Endodermal cell (in vitro differentiated cells): ENCODE data around the gene FDXR. TPM values are rescaled to one million over a fixed set of nuclear protein-coding genes. Genes with fewer than 3 reads are reported as not detected.

ENCODE experiments used
- DNase-seq: peaks from one replicate; pipeline ENCODE4 v3.0.0-alpha.2; 2017
- H3K27ac ChIP-seq: 2 replicates; pipeline ENCODE4 v1.5.1; 2013; ENCODE audit warnings: mild to moderate bottlenecking, low read depth, low read length, moderate library complexity
- H3K27me3 ChIP-seq: 2 replicates; pipeline ENCODE4 v1.6.1; 2013; ENCODE audit warnings: mild to moderate bottlenecking, low read length, moderate library complexity; ENCODE audit not compliant: insufficient read depth, control insufficient read depth, poor library complexity, severe bottlenecking
- H3K36me3 ChIP-seq: 2 replicates; pipeline ENCODE4 v1.7.0; 2013; ENCODE audit warnings: mild to moderate bottlenecking, low read length, moderate library complexity; ENCODE audit not compliant: control insufficient read depth, insufficient read depth
- H3K4me1 ChIP-seq: one replicate; pipeline ENCODE4 v1.7.0; 2013; ENCODE audit warnings: low read length; ENCODE audit not compliant: control insufficient read depth, insufficient read depth
- H3K4me3 ChIP-seq: 2 replicates; pipeline ENCODE4 v1.5.1; 2013; ENCODE audit warnings: mild to moderate bottlenecking, low read length, moderate library complexity
- H3K9ac ChIP-seq: 2 replicates; pipeline ENCODE4 v1.6.1; 2013; ENCODE audit warnings: mild to moderate bottlenecking, low read length, moderate library complexity; ENCODE audit not compliant: poor library complexity, severe bottlenecking; ENCODE audit errors: extremely low read depth
- H3K9me3 ChIP-seq: 2 replicates; pipeline ENCODE4 v1.6.1; 2013; ENCODE audit warnings: mild to moderate bottlenecking, low read length, moderate library complexity; ENCODE audit not compliant: control insufficient read depth
- H3K27ac Mint-ChIP-seq: 2 replicates; pipeline ENCODE4 v1.8.0; 2020; ENCODE audit warnings: mixed read lengths
- H3K27me3 Mint-ChIP-seq: 2 replicates; pipeline ENCODE4 v1.8.0; 2021; ENCODE audit warnings: mild to moderate bottlenecking, mixed read lengths; ENCODE audit not compliant: insufficient read depth
- H3K36me3 Mint-ChIP-seq: 2 replicates; pipeline ENCODE4 v1.8.0; 2020; ENCODE audit warnings: low read depth, mixed read lengths
- H3K4me1 Mint-ChIP-seq: 2 replicates; pipeline ENCODE4 v1.8.0; 2020; ENCODE audit warnings: mixed read lengths
- H3K4me3 Mint-ChIP-seq: 2 replicates; pipeline ENCODE4 v1.8.0; 2020; ENCODE audit warnings: mild to moderate bottlenecking, moderate library complexity, mixed read lengths
- H3K9me3 Mint-ChIP-seq: 2 replicates; pipeline ENCODE4 v1.8.0; 2020; ENCODE audit warnings: mild to moderate bottlenecking, mixed read lengths
- WGBS, 2 experiments: methylation state at CpG; one replicate each; pipeline versions ENCODE4 v1.1.5 to v1.1.7; 2013; ENCODE audit warnings: missing lambda C conversion rate in 2 of 2, mixed read lengths in 1 of 2; ENCODE audit not compliant: insufficient coverage in 1 of 2, insufficient read length in 1 of 2; 5-methylcytosine and 5-hydroxymethylcytosine counted together
- total RNA-seq, 2 donors: library from RNA; stranded (reverse); fragmentation: NEBNext Ultra II Directional in 1 of 2; extraction: Animal tissue kit (Norgen Biotek cat#: 25700) in 1 of 2; gene quantifications; 2 replicates in 1 of 2; 3 replicates in 1 of 2; pipeline ENCODE4 v1.2.1, GENCODE V29; 2021
- TF ChIP-seq, protein P1 (sequence below): fragments of 200-600 bp; sonication (generic); conservative IDR thresholded peaks from 2 replicates; pipeline ENCODE4 v1.5.0; 2021; ENCODE audit warnings: antibody characterized with exemption, mild to moderate bottlenecking

FDXR gene
- total RNA-seq, 2 donors from 2014 or later = 17.3 to 19.4 TPM

- peak; percentile 95 for DNase-seq
- Mint-ChIP-seq H3K4me3 (no peak overlapping the region), H3K36me3 (no peaks in the 10 kb centered on the region), H3K4me1 (peaks cover 14% of the 10 kb centered on the region), H3K27me3 (peaks cover 57% of the 10 kb centered on the region), H3K27ac (no peak overlapping the region), H3K9me3 (no peaks in the 10 kb centered on the region)
- H3K27me3 ChIP-seq = peaks cover 51% of the 10 kb centered on the region
- H3K9ac ChIP-seq = no peak overlapping the region
- peaks cover 8% of the 10 kb centered on the region for H3K4me1 ChIP-seq
- no peaks in the 10 kb centered on the region for H3K9me3 ChIP-seq
- TF ChIP-seq, protein P1, sequence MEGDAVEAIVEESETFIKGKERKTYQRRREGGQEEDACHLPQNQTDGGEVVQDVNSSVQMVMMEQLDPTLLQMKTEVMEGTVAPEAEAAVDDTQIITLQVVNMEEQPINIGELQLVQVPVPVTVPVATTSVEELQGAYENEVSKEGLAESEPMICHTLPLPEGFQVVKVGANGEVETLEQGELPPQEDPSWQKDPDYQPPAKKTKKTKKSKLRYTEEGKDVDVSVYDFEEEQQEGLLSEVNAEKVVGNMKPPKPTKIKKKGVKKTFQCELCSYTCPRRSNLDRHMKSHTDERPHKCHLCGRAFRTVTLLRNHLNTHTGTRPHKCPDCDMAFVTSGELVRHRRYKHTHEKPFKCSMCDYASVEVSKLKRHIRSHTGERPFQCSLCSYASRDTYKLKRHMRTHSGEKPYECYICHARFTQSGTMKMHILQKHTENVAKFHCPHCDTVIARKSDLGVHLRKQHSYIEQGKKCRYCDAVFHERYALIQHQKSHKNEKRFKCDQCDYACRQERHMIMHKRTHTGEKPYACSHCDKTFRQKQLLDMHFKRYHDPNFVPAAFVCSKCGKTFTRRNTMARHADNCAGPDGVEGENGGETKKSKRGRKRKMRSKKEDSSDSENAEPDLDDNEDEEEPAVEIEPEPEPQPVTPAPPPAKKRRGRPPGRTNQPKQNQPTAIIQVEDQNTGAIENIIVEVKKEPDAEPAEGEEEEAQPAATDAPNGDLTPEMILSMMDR = peak; percentile 80
- no peak overlapping the region for H3K27ac ChIP-seq
- no peaks in the 10 kb centered on the region for H3K36me3 ChIP-seq
- 8 to 15% methylated on average over 10 to 88 of the region's 88 CpGs for WGBS, 2 experiments
- no peak overlapping the region for H3K4me3 ChIP-seq
These were observed 30.0 kb downstream of the FDXR start for GRCh38 chr17:74842599-74843351.

GRCh38 chr17:74842146-74842598 lies 30.6 kb downstream of the FDXR start:
- Histone ChIP-seq H3K9me3 (no peaks in the 10 kb centered on the region), H3K27ac (no peak overlapping the region), H3K36me3 (no peaks in the 10 kb centered on the region), H3K9ac (no peak overlapping the region), H3K27me3 (peaks cover 51% of the 10 kb centered on the region), H3K4me3 (no peak overlapping the region), H3K4me1 (peaks cover 8% of the 10 kb centered on the region)
- no peak overlapping the region for H3K4me3 Mint-ChIP-seq
- peaks cover 54% of the 10 kb centered on the region for H3K27me3 Mint-ChIP-seq
- peaks cover 14% of the 10 kb centered on the region for H3K4me1 Mint-ChIP-seq
- H3K9me3 Mint-ChIP-seq = no peaks in the 10 kb centered on the region
- H3K27ac Mint-ChIP-seq = no peak overlapping the region
- TF ChIP-seq, protein P1 = no peak
- peak; percentile 63 for DNase-seq
- 65% methylated on average over 3 to 8 of the region's 8 CpGs for WGBS, 2 experiments
- H3K36me3 Mint-ChIP-seq = no peaks in the 10 kb centered on the region

GRCh38 chr17:74840989-74841666 lies 31.7 kb downstream of the FDXR start:
- Histone ChIP-seq H3K4me3 (no peak overlapping the region), H3K9me3 (no peaks in the 10 kb centered on the region), H3K27ac (no peak overlapping the region), H3K4me1 (peaks cover 8% of the 10 kb centered on the region), H3K36me3 (peaks cover 4% of the 10 kb centered on the region), H3K9ac (no peak overlapping the region), H3K27me3 (peaks cover 44% of the 10 kb centered on the region)
- TF ChIP-seq, protein P1 = no peak
- H3K27ac Mint-ChIP-seq = no peak overlapping the region
- no peak overlapping the region for H3K4me3 Mint-ChIP-seq
- peaks cover 8% of the 10 kb centered on the region for H3K36me3 Mint-ChIP-seq
- WGBS, 2 experiments = 55 to 61% methylated on average over 12 to 13 of the region's 13 CpGs
- H3K27me3 Mint-ChIP-seq = peaks cover 45% of the 10 kb centered on the region
- no peaks in the 10 kb centered on the region for H3K9me3 Mint-ChIP-seq
- H3K4me1 Mint-ChIP-seq = peaks cover 14% of the 10 kb centered on the region
- DNase-seq = peak; percentile 85
